NCI-H128 (cell line): Measurements from ENCODE around the gene TTLL12.
"Not testable (repeated sequence)": the region's sequence is repeated elsewhere in the genome, so short reads cannot be mapped to it uniquely, and the experiment has no call there.

Experiments
- DNase-seq: peaks from one replicate; lab custom pipeline; 2025; ENCODE audit not compliant: unreplicated experiment; lab: John Stamatoyannopoulos, UW

The TTLL12 gene

GRCh38 chr22:43157874-43158546, 28.9 kb downstream of the TTLL12 start:
- no peak for DNase-seq

- no peak for DNase-seq
These were observed 30.5 kb downstream of the TTLL12 start for GRCh38 chr22:43156413-43156812.

GRCh38 chr22:43155789-43156188, 31.1 kb downstream of the TTLL12 start:
- DNase-seq = no peak

- no peak for DNase-seq
These were observed 31.9 kb downstream of the TTLL12 start for GRCh38 chr22:43154887-43155536.

GRCh38 chr22:43153899-43154298, 33.0 kb downstream of the TTLL12 start:
- DNase-seq = no peak

- no peak for DNase-seq
These were observed 34.4 kb downstream of the TTLL12 start for GRCh38 chr22:43152357-43153071.

- DNase-seq = no peak
These were observed 35.0 kb downstream of the TTLL12 start for GRCh38 chr22:43152003-43152356.

GRCh38 chr22:43151251-43152002, 35.5 kb downstream of the TTLL12 start, which contains the start of gene TSPO:
TSPO (plus strand) TSS chr22:43151559; CDS start chr22:43159239, 7,680 bp downstream.
- DNase-seq = no peak

GRCh38 chr22:43150731-43151206, 36.2 kb downstream of the TTLL12 start:
- DNase-seq = no peak

GRCh38 chr22:43148581-43148980, 38.4 kb downstream of the TTLL12 start:
- DNase-seq = no peak

- no peak for DNase-seq
These were observed 39.1 kb downstream of the TTLL12 start for GRCh38 chr22:43147821-43148220.

- not testable (repeated sequence) for DNase-seq
These were observed 40.6 kb downstream of the TTLL12 start for GRCh38 chr22:43146332-43146731.

GRCh38 chr22:43145371-43145770, 41.6 kb downstream of the TTLL12 start:
- not testable (repeated sequence) for DNase-seq

GRCh38 chr22:43144949-43145348, 42.0 kb downstream of the TTLL12 start:
- no peak for DNase-seq

- DNase-seq = peak; percentile 63
These were observed 43.9 kb downstream of the TTLL12 start, which contains the start of gene MCAT for GRCh38 chr22:43142880-43143562. MCAT (minus strand) TSS chr22:43143398; CDS start chr22:43143348, 50 bp downstream.

GRCh38 chr22:43136801-43137200, 50.1 kb downstream of the TTLL12 start:
- no peak for DNase-seq

- no peak for DNase-seq
These were observed 50.7 kb downstream of the TTLL12 start for GRCh38 chr22:43136255-43136654.

GRCh38 chr22:43135565-43135964, 51.4 kb downstream of the TTLL12 start:
- no peak for DNase-seq

- no peak for DNase-seq
These were observed 52.4 kb downstream of the TTLL12 start for GRCh38 chr22:43134553-43134952.

GRCh38 chr22:43133401-43133800, 53.5 kb downstream of the TTLL12 start:
- no peak for DNase-seq
